Stimulated activated CD8-positive, alpha-beta memory T cell treated with anti-CD3 and anti-CD28 coated beads, Interleukin-2, amount 100 ng/mL, for 48 hours (primary cell): ENCODE results near the gene EEF2.

ENCODE experiments used
- DNase-seq, 2 donors: peaks; one replicate each; pipeline ENCODE4 v3.0.0-alpha.2; 2020; ENCODE audit warnings: low read depth in 2 of 2

EEF2 gene

GRCh38 chr19:3984908-3985642 is at the start of gene EEF2:
Gene EEF2, minus strand, starts transcription at chr19:3985463. Its CDS starts 83 bp downstream, at chr19:3985380.
- DNase-seq, result peak; percentile 83 to 84

GRCh38 chr19:4034048-4035017 is 49.1 kb upstream of the EEF2 start:
- DNase-seq, result no peak

GRCh38 chr19:4033028-4033956 is 48.0 kb upstream of the EEF2 start:
- no peak for DNase-seq

- DNase-seq, result no peak
Measured at GRCh38 chr19:4032436-4032835, 47.2 kb upstream of the EEF2 start.

- DNase-seq, result no peak
Measured at GRCh38 chr19:4031420-4031819, 46.2 kb upstream of the EEF2 start.

- DNase-seq, result no peak
Measured at GRCh38 chr19:4030981-4031380, 45.7 kb upstream of the EEF2 start.

GRCh38 chr19:4030552-4030951 is 45.3 kb upstream of the EEF2 start:
- no peak for DNase-seq

- no peak for DNase-seq
Measured at GRCh38 chr19:4029247-4029614, 44.0 kb upstream of the EEF2 start.

- DNase-seq, result no peak
Measured at GRCh38 chr19:4028334-4029246, 43.3 kb upstream of the EEF2 start.

- no peak for DNase-seq
Measured at GRCh38 chr19:4027146-4027545, 41.9 kb upstream of the EEF2 start.

- no peak for DNase-seq
Measured at GRCh38 chr19:4025317-4025716, 40.1 kb upstream of the EEF2 start.

- no peak for DNase-seq
Measured at GRCh38 chr19:4023600-4024398, 38.5 kb upstream of the EEF2 start.

GRCh38 chr19:4019578-4019977 is 34.3 kb upstream of the EEF2 start:
- DNase-seq, result no peak

GRCh38 chr19:4018775-4019504 is 33.7 kb upstream of the EEF2 start:
- no peak for DNase-seq

- no peak for DNase-seq
Measured at GRCh38 chr19:4018140-4018613, 32.9 kb upstream of the EEF2 start.

GRCh38 chr19:4016903-4017638 is 31.8 kb upstream of the EEF2 start:
- DNase-seq, result no peak

GRCh38 chr19:4016486-4016885 is 31.2 kb upstream of the EEF2 start:
- DNase-seq, result no peak

GRCh38 chr19:4015705-4016402 is 30.6 kb upstream of the EEF2 start:
- DNase-seq, result no peak
